Natural killer cell (primary cell): Measurements from ENCODE around the gene CEP104. TPM values are rescaled to one million over a fixed set of nuclear protein-coding genes. Genes with fewer than 3 reads are reported as not detected.

Source experiments
- ATAC-seq, 3 donors: fragments of 150-1000 bp in 2 of 3; fragments of 200-7000 bp in 1 of 3; cut with Tn5 transposase; 1 replicate in 1 of 3; 2 replicates in 2 of 3; pipeline ENCODE4 v1.10.0; 2021; ENCODE audit warnings: mild to moderate bottlenecking in 2 of 3, moderate library complexity in 2 of 3
- DNase-seq, 2 donors: peaks; one replicate each; pipeline versions ENCODE4 v3.0.0 to v3.0.0-alpha.2; 2013 to 2021; ENCODE audit warnings: mixed read lengths in 1 of 2
- H3K27ac ChIP-seq: one replicate; pipeline ENCODE4 v1.5.1; 2013; ENCODE audit warnings: mild to moderate bottlenecking, low read length
- H3K27me3 ChIP-seq: one replicate; pipeline ENCODE4 v1.6.1; 2013; ENCODE audit warnings: low read length; ENCODE audit not compliant: control insufficient read depth, insufficient read depth
- H3K36me3 ChIP-seq: one replicate; pipeline ENCODE4 v1.6.1; 2013; ENCODE audit warnings: low read length; ENCODE audit not compliant: control insufficient read depth, insufficient read depth
- H3K4me1 ChIP-seq: one replicate; pipeline ENCODE4 v1.6.1; 2013; ENCODE audit warnings: low read length; ENCODE audit not compliant: control insufficient read depth, insufficient read depth
- H3K4me3 ChIP-seq: one replicate; pipeline ENCODE4 v1.5.1; 2013; ENCODE audit warnings: low read length
- H3K9me3 ChIP-seq: one replicate; pipeline ENCODE4 v1.6.1; 2013; ENCODE audit warnings: low read length; ENCODE audit not compliant: control insufficient read depth, insufficient read depth
- H3K27ac Mint-ChIP-seq, 2 donors: one replicate each; pipeline ENCODE4 v1.8.0; 2022; ENCODE audit warnings: mild to moderate bottlenecking in 2 of 2, mixed read lengths in 2 of 2, moderate library complexity in 1 of 2
- H3K27me3 Mint-ChIP-seq, 2 donors: one replicate each; pipeline ENCODE4 v1.8.0; 2022; ENCODE audit warnings: low read depth in 2 of 2, mixed read lengths in 2 of 2
- H3K36me3 Mint-ChIP-seq: one replicate; pipeline ENCODE4 v1.8.0; 2022; ENCODE audit warnings: mixed read lengths
- H3K4me1 Mint-ChIP-seq, 2 donors: one replicate each; pipeline ENCODE4 v1.8.0; 2022; ENCODE audit warnings: mixed read lengths in 2 of 2
- H3K4me3 Mint-ChIP-seq: one replicate; pipeline ENCODE4 v1.8.0; 2022; ENCODE audit warnings: mild to moderate bottlenecking, moderate library complexity, mixed read lengths
- H3K9me3 Mint-ChIP-seq, 2 donors: one replicate each; pipeline ENCODE4 v1.8.0; 2022; ENCODE audit warnings: mixed read lengths in 2 of 2
- WGBS: methylation state at CpG from one replicate; pipeline ENCODE4 v1.1.7; 2013; ENCODE audit warnings: missing lambda C conversion rate; ENCODE audit not compliant: insufficient coverage; 5-methylcytosine and 5-hydroxymethylcytosine counted together
- intact Hi-C: fragments of 100-400 bp; cut with micrococcal nuclease; formaldehyde crosslinking; loops from one replicate; pipeline ENCODE4 v1.14.2; 2022
- total RNA-seq, 4 donors: library from RNA; stranded (reverse); fragments of 120-200 nt in 1 of 4; gene quantifications; one replicate each; pipeline versions ENCODE4 v1.2.3 to v1.2.4, GENCODE V29; 2013 to 2022
- TF ChIP-seq, protein P1 (sequence below): fragments of 200-600 bp; IDR thresholded peaks from one replicate; pipeline ENCODE4 v1.8.0; 2022; ENCODE audit warnings: antibody characterized with exemption

The CEP104 gene
- total RNA-seq, 3 donors from 2014 or later (not counting 1 experiment from before 2014, with no cell fraction given): 37.1 to 60.2 (median 51.8) TPM

DNA sequence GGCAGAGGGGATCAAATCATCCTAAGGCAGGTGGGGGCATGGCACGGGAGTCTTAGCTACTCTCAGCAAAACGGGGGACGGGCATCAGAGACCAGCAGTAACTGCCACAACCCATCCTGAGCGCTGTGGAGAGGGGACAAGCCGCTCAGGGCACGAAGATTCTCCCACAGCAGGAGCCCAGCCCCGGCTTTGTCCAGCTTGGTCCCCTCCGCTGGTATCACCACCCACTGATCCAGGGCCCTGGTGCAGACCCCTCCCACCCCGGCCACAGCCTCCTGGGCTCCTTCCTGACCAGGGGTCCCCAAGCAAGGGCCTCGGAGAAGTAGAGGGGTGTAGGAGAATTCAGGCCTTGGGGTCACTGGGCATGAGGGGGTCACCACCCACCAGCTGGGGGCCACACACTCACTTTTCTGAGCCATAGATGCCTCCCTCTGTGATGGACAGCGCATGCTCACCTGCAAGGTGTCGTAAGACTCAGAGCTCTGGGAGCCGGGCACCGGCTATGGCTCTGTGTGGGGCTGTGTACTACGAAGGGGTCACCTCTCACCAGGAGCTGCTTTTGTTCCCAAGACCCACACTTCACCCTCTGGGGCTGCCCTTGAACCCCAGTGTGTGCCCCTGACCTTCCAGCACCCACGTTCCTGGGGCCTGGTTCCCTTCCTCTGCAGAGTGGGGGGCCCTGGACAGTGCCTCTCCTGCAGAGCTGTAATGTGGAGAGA, 86.8 kb downstream of the CEP104 start:
- TF ChIP-seq, protein P1, sequence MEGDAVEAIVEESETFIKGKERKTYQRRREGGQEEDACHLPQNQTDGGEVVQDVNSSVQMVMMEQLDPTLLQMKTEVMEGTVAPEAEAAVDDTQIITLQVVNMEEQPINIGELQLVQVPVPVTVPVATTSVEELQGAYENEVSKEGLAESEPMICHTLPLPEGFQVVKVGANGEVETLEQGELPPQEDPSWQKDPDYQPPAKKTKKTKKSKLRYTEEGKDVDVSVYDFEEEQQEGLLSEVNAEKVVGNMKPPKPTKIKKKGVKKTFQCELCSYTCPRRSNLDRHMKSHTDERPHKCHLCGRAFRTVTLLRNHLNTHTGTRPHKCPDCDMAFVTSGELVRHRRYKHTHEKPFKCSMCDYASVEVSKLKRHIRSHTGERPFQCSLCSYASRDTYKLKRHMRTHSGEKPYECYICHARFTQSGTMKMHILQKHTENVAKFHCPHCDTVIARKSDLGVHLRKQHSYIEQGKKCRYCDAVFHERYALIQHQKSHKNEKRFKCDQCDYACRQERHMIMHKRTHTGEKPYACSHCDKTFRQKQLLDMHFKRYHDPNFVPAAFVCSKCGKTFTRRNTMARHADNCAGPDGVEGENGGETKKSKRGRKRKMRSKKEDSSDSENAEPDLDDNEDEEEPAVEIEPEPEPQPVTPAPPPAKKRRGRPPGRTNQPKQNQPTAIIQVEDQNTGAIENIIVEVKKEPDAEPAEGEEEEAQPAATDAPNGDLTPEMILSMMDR: no peak
- no peak for DNase-seq
- Mint-ChIP-seq H3K4me3 (no peak overlapping the region), H3K36me3 (no peaks in the 10 kb centered on the region), H3K27me3 (peaks cover 3 to 12% of the 10 kb centered on the region in 2 donors), H3K4me1 (peaks cover 0 to 16% of the 10 kb centered on the region in 2 donors), H3K9me3 (no peaks in the 10 kb centered on the region), H3K27ac (no peak overlapping the region)
- WGBS: 90% methylated on average over 16 of the region's 16 CpGs
- Histone ChIP-seq H3K27ac (no peak overlapping the region), H3K9me3 (no peaks in the 10 kb centered on the region), H3K4me3 (no peak overlapping the region), H3K4me1 (peaks cover 20% of the 10 kb centered on the region), H3K36me3 (no peaks in the 10 kb centered on the region), H3K27me3 (no peaks in the 10 kb centered on the region)
- ATAC-seq: no peak
- intact Hi-C loops: loop anchor here (5.0 kb wide), 1 partner anchor 132 kb away; the partner anchor contains the start of gene C1orf174

DNA sequence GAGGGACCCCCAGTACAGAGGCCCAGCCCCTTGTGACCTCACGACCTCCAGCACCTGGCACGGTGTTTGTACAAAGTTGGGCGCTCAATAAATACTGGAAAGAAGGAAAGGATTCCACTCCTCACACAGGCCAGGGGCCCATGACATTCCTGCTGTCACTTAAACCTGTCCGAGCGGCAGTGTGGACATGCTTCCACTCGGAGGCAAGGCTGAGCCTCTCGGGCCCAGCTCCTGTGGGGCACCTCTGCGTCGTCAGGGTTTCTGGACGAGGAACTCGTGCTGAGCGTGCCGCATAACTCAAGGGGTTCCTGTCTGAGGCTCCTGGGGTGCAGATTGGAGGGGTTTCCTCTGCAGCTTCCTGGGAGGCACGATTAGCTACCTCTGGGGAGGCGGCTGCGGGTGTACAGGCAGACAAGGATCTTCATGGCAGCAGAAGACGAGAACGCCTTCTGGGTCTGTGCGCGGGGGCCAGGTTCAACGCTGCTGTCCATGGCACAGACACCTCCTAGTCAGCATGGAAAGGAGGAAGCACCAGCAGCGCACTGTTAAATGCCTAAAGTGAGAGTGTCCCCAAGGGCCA, 88.1 kb downstream of the CEP104 start:
- Histone ChIP-seq H3K4me3 (no peak overlapping the region), H3K9me3 (no peaks in the 10 kb centered on the region), H3K36me3 (no peaks in the 10 kb centered on the region), H3K27ac (no peak overlapping the region), H3K4me1 (peaks cover 17% of the 10 kb centered on the region), H3K27me3 (no peaks in the 10 kb centered on the region)
- H3K27me3 Mint-ChIP-seq: peaks cover 3 to 12% of the 10 kb centered on the region in 2 donors
- TF ChIP-seq, protein P1: no peak
- no peaks in the 10 kb centered on the region for H3K36me3 Mint-ChIP-seq
- intact Hi-C loops: no loop called here
- DNase-seq: no peak
- no peak overlapping the region for H3K27ac Mint-ChIP-seq
- peaks cover 0 to 16% of the 10 kb centered on the region in 2 donors for H3K4me1 Mint-ChIP-seq
- ATAC-seq: no peak
- H3K9me3 Mint-ChIP-seq: no peaks in the 10 kb centered on the region
- 71% methylated on average over 22 of the region's 22 CpGs for WGBS
- no peak overlapping the region for H3K4me3 Mint-ChIP-seq

DNA sequence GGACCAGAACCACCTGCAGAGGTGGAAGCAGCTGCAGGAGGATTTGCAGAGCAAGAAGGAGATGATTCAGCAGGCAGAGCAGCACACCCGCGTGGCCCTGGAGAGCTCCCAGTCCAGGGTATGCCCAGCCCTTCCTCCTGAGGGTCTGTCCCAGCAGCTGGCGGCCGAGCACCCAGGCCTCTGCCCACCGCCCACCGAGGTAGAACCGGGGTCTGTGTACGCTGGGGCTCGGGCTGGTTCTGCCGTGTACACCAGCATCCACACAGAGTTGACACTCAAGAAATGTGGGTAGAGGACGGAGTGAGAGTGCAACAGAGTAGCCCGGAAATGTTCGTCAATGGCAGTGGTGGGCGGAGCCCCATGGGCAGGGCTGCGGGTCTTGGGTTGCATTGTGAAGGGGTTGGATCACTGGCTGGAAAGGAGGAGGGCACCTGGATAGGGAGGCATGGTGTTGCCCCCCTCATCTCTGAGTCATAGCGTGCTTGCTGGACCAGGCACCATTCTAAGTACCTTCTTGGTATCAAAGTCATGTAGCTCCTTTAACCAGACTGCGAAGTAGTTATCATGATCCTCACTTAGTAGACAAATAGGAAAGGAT, 89.6 kb downstream of the CEP104 start:
- peaks cover 9% of the 10 kb centered on the region for H3K4me1 ChIP-seq
- no peaks in the 10 kb centered on the region for H3K27me3 ChIP-seq
- Mint-ChIP-seq H3K4me1 (peaks cover 0 to 10% of the 10 kb centered on the region in 2 donors), H3K36me3 (no peaks in the 10 kb centered on the region), H3K27me3 (peaks cover 3 to 12% of the 10 kb centered on the region in 2 donors), H3K9me3 (no peaks in the 10 kb centered on the region), H3K4me3 (no peak overlapping the region), H3K27ac (no peak overlapping the region)
- intact Hi-C loops: no loop called here
- no peak overlapping the region for H3K4me3 ChIP-seq
- H3K9me3 ChIP-seq: no peaks in the 10 kb centered on the region
- no peaks in the 10 kb centered on the region for H3K36me3 ChIP-seq
- TF ChIP-seq, protein P1: no peak
- DNase-seq: no peak
- WGBS: 93% methylated on average over 17 of the region's 17 CpGs
- ATAC-seq: no peak
- no peak overlapping the region for H3K27ac ChIP-seq
